Lung (tissue), 12 donors: ENCODE measurements around the gene MRM3. TPM values are rescaled to one million over a fixed set of nuclear protein-coding genes. Genes with fewer than 3 reads are reported as not detected.
A peak's percentile ranks its signal among the peaks of the same experiment; 100 is the strongest.
"Not testable (repeated sequence)": the region's sequence is repeated elsewhere in the genome, so short reads cannot be mapped to it uniquely, and the experiment has no call there.

ENCODE experiments used
- ATAC-seq: fragments of 200-7000 bp; cut with Tn5 transposase; one replicate; pipeline ENCODE4 v1.9.1; 2020; ENCODE audit warnings: moderate number of reproducible peaks; ENCODE audit not compliant: insufficient read depth, low FRiP score
- DNase-seq, 3 donors: peaks; one replicate each; pipeline ENCODE4 v3.0.0-alpha.2; 2013 to 2017
- H3K27ac ChIP-seq, 2 donors: one replicate each; pipeline ENCODE4 v1.5.1; 2013; ENCODE audit warnings: mild to moderate bottlenecking in 2 of 2, moderate library complexity in 2 of 2, control low read depth in 1 of 2, inconsistent platforms in 1 of 2, low read depth in 1 of 2, low read length in 1 of 2
- H3K27me3 ChIP-seq, 3 donors: one replicate each; pipeline ENCODE4 v1.5.1; 2013; ENCODE audit warnings: low read length in 2 of 3; ENCODE audit not compliant: control insufficient read depth in 3 of 3, insufficient read depth in 3 of 3
- H3K36me3 ChIP-seq, 4 donors: one replicate each; pipeline ENCODE4 v1.5.1; 2013; ENCODE audit warnings: low read length in 4 of 4, mild to moderate bottlenecking in 1 of 4, moderate library complexity in 1 of 4; ENCODE audit not compliant: control insufficient read depth in 4 of 4, insufficient read depth in 4 of 4
- H3K4me1 ChIP-seq, 5 donors: one replicate each; pipeline ENCODE4 v1.5.1; 2013; ENCODE audit warnings: low read length in 5 of 5, mild to moderate bottlenecking in 2 of 5, moderate library complexity in 1 of 5; ENCODE audit not compliant: control insufficient read depth in 5 of 5, insufficient read depth in 5 of 5
- H3K4me3 ChIP-seq: one replicate; pipeline ENCODE4 v1.5.1; 2013; ENCODE audit warnings: mild to moderate bottlenecking, control low read depth, moderate library complexity
- H3K9ac ChIP-seq, 2 donors: one replicate each; pipeline ENCODE4 v1.5.1; 2013; ENCODE audit warnings: low read length in 2 of 2, control low read depth in 1 of 2; ENCODE audit not compliant: insufficient read depth in 1 of 2
- H3K9me3 ChIP-seq, 4 donors: one replicate each; pipeline ENCODE4 v1.5.1; 2013; ENCODE audit warnings: low read length in 3 of 4, mild to moderate bottlenecking in 1 of 4, moderate library complexity in 1 of 4; ENCODE audit not compliant: control insufficient read depth in 4 of 4, insufficient read depth in 3 of 4
- WGBS, 2 donors: extraction: QIAGEN DNeasy Blood & Tissue Kit; methylation state at CpG; one replicate each; pipeline ENCODE4 v1.1.7; 2013; 5-methylcytosine and 5-hydroxymethylcytosine counted together
- polyA plus RNA-seq, 2 donors: library from polyadenylated mRNA; stranded (reverse); fragments of 200-250 nt; gene quantifications; one replicate each; pipeline ENCODE4 v1.2.1, GENCODE V29; 2013
- total RNA-seq, 2 donors: library from RNA; depleted of rRNA in 1 of 2; stranded (reverse); fragments of >200 nt in 1 of 2; gene quantifications; one replicate each; pipeline ENCODE4 v1.2.1, GENCODE V29; 2014 to 2021
- TF ChIP-seq, protein P1 (sequence below): IDR thresholded peaks from 2 replicates; pipeline ENCODE4 v1.5.1; 2012; ENCODE audit warnings: mild to moderate bottlenecking; ENCODE audit errors: control extremely low read depth, extremely low read depth
- donor health status: control.
- donor health status: control.
- donor health status: Bipolar disorder and iron deficiency.
- donor health status: healthy.
- donor health status: DM: yes; HTN: yes; CAD: no.

Gene MRM3
- total and polyA plus RNA-seq, 4 donors: 10.4 to 16.3 (median 13.1) TPM

DNA sequence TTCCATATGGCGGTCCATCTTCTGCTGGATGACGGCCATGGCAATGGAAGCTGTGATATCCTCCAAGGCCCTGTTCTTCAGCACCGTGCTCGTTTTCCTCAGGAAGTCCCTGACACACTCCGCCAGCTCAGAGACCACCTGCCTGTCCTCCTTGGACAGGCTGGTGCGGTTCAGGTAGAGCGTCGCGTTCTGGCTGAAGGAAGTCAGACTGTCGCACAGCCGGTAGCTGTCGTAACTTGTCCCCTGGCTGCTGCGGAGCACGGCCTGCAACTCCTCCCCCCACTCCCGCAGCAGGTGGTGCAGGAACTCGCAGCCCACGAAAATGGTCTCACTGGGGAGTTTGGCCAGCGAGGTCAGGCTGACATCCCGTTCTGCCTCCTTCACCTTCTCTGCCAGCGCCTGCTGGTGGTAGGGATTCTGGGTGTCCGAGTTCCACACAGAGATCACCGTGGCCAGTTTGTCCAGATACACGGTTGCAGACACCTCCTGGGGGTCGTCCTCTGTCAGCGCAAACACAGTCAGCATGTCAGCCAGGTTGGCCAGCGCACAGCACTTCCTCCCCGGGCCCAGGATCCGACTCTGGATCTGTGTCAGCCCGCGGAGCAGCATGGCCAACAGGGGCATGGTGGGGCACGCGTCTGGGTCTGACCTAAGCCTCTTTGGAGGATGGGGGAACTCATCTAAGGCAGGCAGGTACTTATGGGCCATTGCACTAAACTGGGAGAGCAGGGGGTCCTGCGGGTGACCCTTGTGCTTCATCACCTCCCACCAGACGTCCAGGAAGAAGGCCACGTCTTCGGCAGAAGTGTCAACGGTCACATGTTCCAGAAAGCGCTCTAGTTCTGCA is 35.1 kb upstream of the MRM3 start:
- Histone ChIP-seq H3K36me3 (peaks cover 0 to 49% (median 36%) of the 10 kb centered on the region in 4 donors), H3K9ac (no peak overlapping the region), H3K4me1 (peaks cover 3 to 12% (median 8%) of the 10 kb centered on the region in 5 donors), H3K27ac (no peak overlapping the region), H3K27me3 (no peaks in the 10 kb centered on the region), H3K9me3 (no peaks in the 10 kb centered on the region), H3K4me3 (no peak overlapping the region)
- TF ChIP-seq, protein P1, sequence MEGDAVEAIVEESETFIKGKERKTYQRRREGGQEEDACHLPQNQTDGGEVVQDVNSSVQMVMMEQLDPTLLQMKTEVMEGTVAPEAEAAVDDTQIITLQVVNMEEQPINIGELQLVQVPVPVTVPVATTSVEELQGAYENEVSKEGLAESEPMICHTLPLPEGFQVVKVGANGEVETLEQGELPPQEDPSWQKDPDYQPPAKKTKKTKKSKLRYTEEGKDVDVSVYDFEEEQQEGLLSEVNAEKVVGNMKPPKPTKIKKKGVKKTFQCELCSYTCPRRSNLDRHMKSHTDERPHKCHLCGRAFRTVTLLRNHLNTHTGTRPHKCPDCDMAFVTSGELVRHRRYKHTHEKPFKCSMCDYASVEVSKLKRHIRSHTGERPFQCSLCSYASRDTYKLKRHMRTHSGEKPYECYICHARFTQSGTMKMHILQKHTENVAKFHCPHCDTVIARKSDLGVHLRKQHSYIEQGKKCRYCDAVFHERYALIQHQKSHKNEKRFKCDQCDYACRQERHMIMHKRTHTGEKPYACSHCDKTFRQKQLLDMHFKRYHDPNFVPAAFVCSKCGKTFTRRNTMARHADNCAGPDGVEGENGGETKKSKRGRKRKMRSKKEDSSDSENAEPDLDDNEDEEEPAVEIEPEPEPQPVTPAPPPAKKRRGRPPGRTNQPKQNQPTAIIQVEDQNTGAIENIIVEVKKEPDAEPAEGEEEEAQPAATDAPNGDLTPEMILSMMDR: no peak
- DNase-seq: no peak
- ATAC-seq: no peak
- 88 to 94% methylated on average over 38 of the region's 38 CpGs for WGBS, 2 donors

- H3K9me3 ChIP-seq, H3K27me3 ChIP-seq, ATAC-seq, H3K4me3 ChIP-seq, DNase-seq, H3K27ac ChIP-seq, H3K9ac ChIP-seq: not testable (repeated sequence)
- Histone ChIP-seq H3K36me3 (peaks cover 0 to 39% (median 27%) of the 10 kb centered on the region in 4 donors), H3K4me1 (peaks cover 6 to 12% (median 8%) of the 10 kb centered on the region in 5 donors)
- WGBS, 2 donors: 96% methylated on average over 4 of the region's 4 CpGs
These were observed 33.5 kb upstream of the MRM3 start for GRCh38 chr17:748604-749003.

DNA sequence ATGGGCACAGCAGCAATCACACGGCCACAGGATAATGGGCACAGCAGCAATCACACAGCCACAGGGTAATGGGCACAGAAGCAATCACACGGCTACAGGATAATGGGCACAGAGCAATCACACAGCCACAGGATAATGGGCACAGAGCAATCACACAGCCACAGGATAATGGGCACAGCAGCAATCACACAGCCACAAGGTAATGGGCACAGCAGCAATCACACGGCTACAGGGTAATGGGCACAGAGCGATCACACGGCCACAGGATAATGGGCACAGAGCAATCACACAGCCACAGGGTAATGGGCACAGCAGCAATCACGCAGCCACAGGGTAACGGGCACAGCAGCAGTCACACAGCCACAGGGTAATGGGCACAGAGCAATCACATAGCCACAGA is 32.8 kb upstream of the MRM3 start:
- H3K4me1 ChIP-seq: peaks cover 6 to 12% (median 8%) of the 10 kb centered on the region in 5 donors
- ATAC-seq, H3K4me3 ChIP-seq, H3K9me3 ChIP-seq, H3K9ac ChIP-seq, H3K27me3 ChIP-seq, DNase-seq, H3K27ac ChIP-seq: not testable (repeated sequence)
- H3K36me3 ChIP-seq: peaks cover 0 to 38% (median 26%) of the 10 kb centered on the region in 4 donors
- 76 to 83% methylated on average over 7 of the region's 7 CpGs for WGBS, 2 donors

DNA sequence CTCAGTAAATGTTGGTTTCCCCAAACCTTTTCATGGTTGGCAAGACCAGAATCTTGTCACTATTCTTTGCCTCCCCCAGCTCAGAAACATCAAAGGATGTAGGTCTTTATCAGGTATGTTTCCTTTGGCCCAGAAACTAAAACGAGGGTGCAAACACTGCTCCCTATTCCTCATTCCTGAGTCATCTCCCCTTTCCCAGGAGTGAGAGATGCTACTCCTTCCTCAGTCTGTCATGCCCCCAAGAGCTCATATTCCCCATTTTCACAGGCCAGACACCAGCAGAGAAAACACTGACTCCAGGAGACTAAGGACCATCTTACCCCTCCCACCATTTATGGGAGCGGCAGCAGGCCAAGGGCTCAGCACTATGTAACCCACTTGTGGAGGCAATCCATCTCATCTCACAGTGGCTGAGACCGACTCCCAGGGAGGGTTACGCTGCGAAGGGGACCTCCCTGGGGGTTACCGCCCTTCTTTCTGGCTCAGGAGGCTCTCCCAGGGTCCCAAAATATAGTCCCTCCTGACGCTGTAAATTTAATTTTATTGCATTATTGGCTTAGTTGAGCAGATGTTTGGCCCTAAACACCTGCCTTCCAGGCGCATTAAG is 31.6 kb upstream of the MRM3 start:
- no peak overlapping the region for H3K4me3 ChIP-seq
- H3K9ac ChIP-seq: peak overlapping the region in 1 of 2 donors; percentile 81
- 80 to 88% methylated on average over 8 of the region's 8 CpGs for WGBS, 2 donors
- TF ChIP-seq, protein P1: no peak
- ATAC-seq (no peak), DNase-seq (no peak)
- H3K4me1 ChIP-seq: peaks cover 6 to 12% (median 8%) of the 10 kb centered on the region in 5 donors
- no peaks in the 10 kb centered on the region for H3K9me3 ChIP-seq
- H3K27me3 ChIP-seq: no peaks in the 10 kb centered on the region
- H3K27ac ChIP-seq: no peak overlapping the region
- H3K36me3 ChIP-seq: peaks cover 0 to 27% (median 15%) of the 10 kb centered on the region in 4 donors
